MM.1S (cell line): Measurements from ENCODE around the gene ZMYM4.
"Not testable (repeated sequence)": the region's sequence is repeated elsewhere in the genome, so short reads cannot be mapped to it uniquely, and the experiment has no call there.

Experiments used
- DNase-seq: peaks from one replicate; pipeline ENCODE4 v3.0.0-alpha.2; 2015
- H2AFZ ChIP-seq: fragments of 300-600 bp; sonication (generic); 2 replicates; pipeline ENCODE4 v1.6.0; 2016; ENCODE audit warnings: antibody characterized with exemption, low read length
- H3F3A ChIP-seq: fragments of 300-600 bp; sonication (generic); 2 replicates; pipeline ENCODE4 v1.6.1; 2016; ENCODE audit warnings: mild to moderate bottlenecking, antibody characterized with exemption, low read length, moderate library complexity, mixed read lengths; ENCODE audit not compliant: insufficient read depth
- H3K27ac ChIP-seq: fragments of 300-600 bp; sonication (generic); 2 replicates; pipeline ENCODE4 v1.5.1; 2016; ENCODE audit warnings: mild to moderate bottlenecking, low read length
- H3K27me3 ChIP-seq: fragments of 300-600 bp; sonication (generic); replicated peaks from 2 replicates; pipeline ENCODE4 v1.6.0; 2016; ENCODE audit warnings: low read length; ENCODE audit not compliant: insufficient read depth
- H3K36me3 ChIP-seq: fragments of 300-600 bp; sonication (generic); replicated peaks from 2 replicates; pipeline ENCODE4 v1.6.1; 2016; ENCODE audit warnings: mild to moderate bottlenecking, low read length, mixed read lengths; ENCODE audit not compliant: insufficient read depth
- H3K4me1 ChIP-seq: fragments of 300-600 bp; sonication (generic); 2 replicates; pipeline ENCODE4 v1.6.1; 2016; ENCODE audit warnings: low read length, mixed read lengths
- H3K4me2 ChIP-seq: fragments of 300-600 bp; sonication (generic); 2 replicates; pipeline ENCODE4 v1.6.0; 2016; ENCODE audit warnings: low read depth, low read length
- H3K4me3 ChIP-seq: fragments of 300-600 bp; sonication (generic); 2 replicates; pipeline ENCODE4 v1.5.1; 2016; ENCODE audit warnings: low read length, mixed read lengths
- H3K79me2 ChIP-seq: fragments of 300-600 bp; sonication (generic); 2 replicates; pipeline ENCODE4 v1.6.1; 2016; ENCODE audit warnings: mixed run types, low read length, mixed read lengths
- H3K9ac ChIP-seq: fragments of 300-600 bp; sonication (generic); 2 replicates; pipeline ENCODE4 v1.6.1; 2016; ENCODE audit warnings: low read length, mixed read lengths
- H3K9me2 ChIP-seq: fragments of 300-600 bp; sonication (generic); replicated peaks from 2 replicates; pipeline ENCODE4 v1.6.1; 2016; ENCODE audit warnings: mild to moderate bottlenecking, low read length, mixed read lengths; ENCODE audit not compliant: insufficient read depth
- H3K9me3 ChIP-seq: fragments of 300-600 bp; sonication (generic); replicated peaks from 2 replicates; pipeline ENCODE4 v1.6.1; 2016; ENCODE audit warnings: mild to moderate bottlenecking, low read length, mixed read lengths; ENCODE audit not compliant: insufficient read depth
- H4K20me1 ChIP-seq: fragments of 300-600 bp; sonication (generic); 2 replicates; pipeline ENCODE4 v1.6.1; 2016; ENCODE audit warnings: mild to moderate bottlenecking, low read length, moderate library complexity, mixed read lengths; ENCODE audit not compliant: insufficient read depth
- EZH2 ChIP-seq: fragments of 300-600 bp; sonication (generic); optimal IDR thresholded peaks from 2 replicates; pipeline ENCODE3; 2017; ENCODE audit warnings: low read depth, mild to moderate bottlenecking, antibody characterized with exemption, low read length, mixed read lengths
- EZH2phosphoT487 ChIP-seq: fragments of 300-600 bp; sonication (generic); IDR thresholded peaks from 2 replicates; pipeline ENCODE4 v1.6.1; 2018; ENCODE audit warnings: antibody characterized with exemption, low read length
- TF ChIP-seq, protein P1 (sequence below): fragments of 300-600 bp; sonication (generic); IDR thresholded peaks from 2 replicates; pipeline ENCODE4 v1.5.1; 2016; ENCODE audit warnings: antibody characterized with exemption, low read length, mixed read lengths

Gene ZMYM4

DNA sequence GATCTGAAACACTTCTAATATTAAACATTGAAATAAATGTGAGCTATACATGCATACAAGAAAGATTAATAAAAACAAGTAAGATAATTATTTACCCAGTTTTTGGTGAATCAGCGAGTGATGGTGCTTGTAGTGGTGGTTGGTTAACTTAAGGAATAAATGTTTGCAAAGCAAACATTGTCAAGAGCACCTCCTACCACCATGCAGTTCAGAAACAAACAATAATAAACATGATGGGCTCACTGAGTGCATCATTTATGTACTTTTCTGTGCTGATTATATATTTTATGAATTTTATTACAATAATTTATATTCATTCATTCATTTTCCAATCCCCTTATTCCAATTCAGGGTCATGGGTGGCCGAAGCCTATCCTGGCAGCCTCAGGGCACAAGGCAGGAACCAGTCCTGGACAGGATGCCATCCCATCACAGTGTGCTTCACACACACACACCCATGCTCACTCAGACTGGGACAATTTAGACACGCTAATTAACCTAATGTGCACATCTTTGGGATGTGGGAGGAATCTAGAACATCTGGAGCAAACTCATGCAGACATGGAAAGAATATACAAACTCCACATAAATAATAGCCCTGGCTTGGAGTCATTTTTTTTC, 57.8 kb downstream of the ZMYM4 start:
- Histone ChIP-seq H3K4me2 (no peak overlapping the region), H3K27me3 (no peaks in the 10 kb centered on the region), H4K20me1 (no peaks in the 10 kb centered on the region; the same call in 1 of the 2 replicates), H3K4me3 (no peak overlapping the region), H3K36me3 (no peaks in the 10 kb centered on the region), H3K9ac (no peak overlapping the region), H3K79me2 (peaks cover 4% of the 10 kb centered on the region; the same call in 1 of the 2 replicates), H2AFZ (no peak overlapping the region), H3K9me3 (no peaks in the 10 kb centered on the region), H3K4me1 (no peaks in the 10 kb centered on the region), H3K27ac (no peak overlapping the region), H3K9me2 (no peaks in the 10 kb centered on the region), H3F3A (no peaks in the 10 kb centered on the region)
- TF ChIP-seq, protein P1, sequence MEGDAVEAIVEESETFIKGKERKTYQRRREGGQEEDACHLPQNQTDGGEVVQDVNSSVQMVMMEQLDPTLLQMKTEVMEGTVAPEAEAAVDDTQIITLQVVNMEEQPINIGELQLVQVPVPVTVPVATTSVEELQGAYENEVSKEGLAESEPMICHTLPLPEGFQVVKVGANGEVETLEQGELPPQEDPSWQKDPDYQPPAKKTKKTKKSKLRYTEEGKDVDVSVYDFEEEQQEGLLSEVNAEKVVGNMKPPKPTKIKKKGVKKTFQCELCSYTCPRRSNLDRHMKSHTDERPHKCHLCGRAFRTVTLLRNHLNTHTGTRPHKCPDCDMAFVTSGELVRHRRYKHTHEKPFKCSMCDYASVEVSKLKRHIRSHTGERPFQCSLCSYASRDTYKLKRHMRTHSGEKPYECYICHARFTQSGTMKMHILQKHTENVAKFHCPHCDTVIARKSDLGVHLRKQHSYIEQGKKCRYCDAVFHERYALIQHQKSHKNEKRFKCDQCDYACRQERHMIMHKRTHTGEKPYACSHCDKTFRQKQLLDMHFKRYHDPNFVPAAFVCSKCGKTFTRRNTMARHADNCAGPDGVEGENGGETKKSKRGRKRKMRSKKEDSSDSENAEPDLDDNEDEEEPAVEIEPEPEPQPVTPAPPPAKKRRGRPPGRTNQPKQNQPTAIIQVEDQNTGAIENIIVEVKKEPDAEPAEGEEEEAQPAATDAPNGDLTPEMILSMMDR, result no peak
- no peak for TF ChIP-seq EZH2
- no peak for TF ChIP-seq EZH2phosphoT487
- DNase-seq, result no peak

- H3K9me3 ChIP-seq, H3F3A ChIP-seq, H4K20me1 ChIP-seq, H3K4me1 ChIP-seq, H3K9me2 ChIP-seq, H3K27me3 ChIP-seq, H3K27ac ChIP-seq, DNase-seq, H3K9ac ChIP-seq, H3K36me3 ChIP-seq, H3K4me3 ChIP-seq, H2AFZ ChIP-seq, H3K79me2 ChIP-seq, H3K4me2 ChIP-seq: not testable (repeated sequence)
Measured at GRCh38 chr1:35331618-35332017, 63.1 kb downstream of the ZMYM4 start.

DNA sequence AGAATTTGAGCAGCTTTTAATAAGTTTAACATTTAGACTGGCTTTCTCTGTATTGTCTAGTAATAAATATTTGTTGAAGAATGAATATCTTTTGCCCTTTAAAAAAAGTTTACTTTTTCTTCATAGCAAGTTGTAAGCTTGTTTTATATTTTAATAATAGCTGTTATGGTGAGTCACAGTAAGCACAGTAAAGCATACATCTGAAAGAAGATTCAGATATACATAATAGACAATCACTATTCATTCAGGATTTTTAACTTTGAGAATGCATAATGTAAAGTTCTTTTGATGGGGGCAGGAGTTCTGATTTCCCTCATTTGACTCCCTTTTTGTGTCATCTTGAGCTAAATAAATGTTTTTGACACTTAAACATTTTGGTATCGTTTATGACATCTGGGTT, 66.0 kb downstream of the ZMYM4 start:
- Histone ChIP-seq H3K9me3 (no peaks in the 10 kb centered on the region), H3K4me2 (no peak overlapping the region), H4K20me1 (no peaks in the 10 kb centered on the region; the same call in 1 of the 2 replicates), H3K27ac (no peak overlapping the region), H3K9me2 (no peaks in the 10 kb centered on the region), H3F3A (no peaks in the 10 kb centered on the region), H3K79me2 (peaks cover 4% of the 10 kb centered on the region; the same call in 1 of the 2 replicates), H2AFZ (no peak overlapping the region), H3K27me3 (no peaks in the 10 kb centered on the region), H3K4me3 (no peak overlapping the region), H3K36me3 (no peaks in the 10 kb centered on the region), H3K4me1 (peaks cover 4% of the 10 kb centered on the region; the same call in 1 of the 2 replicates), H3K9ac (no peak overlapping the region)
- TF ChIP-seq, protein P1, result no peak
- TF ChIP-seq EZH2 (no peak), EZH2phosphoT487 (no peak)
- no peak for DNase-seq

DNA sequence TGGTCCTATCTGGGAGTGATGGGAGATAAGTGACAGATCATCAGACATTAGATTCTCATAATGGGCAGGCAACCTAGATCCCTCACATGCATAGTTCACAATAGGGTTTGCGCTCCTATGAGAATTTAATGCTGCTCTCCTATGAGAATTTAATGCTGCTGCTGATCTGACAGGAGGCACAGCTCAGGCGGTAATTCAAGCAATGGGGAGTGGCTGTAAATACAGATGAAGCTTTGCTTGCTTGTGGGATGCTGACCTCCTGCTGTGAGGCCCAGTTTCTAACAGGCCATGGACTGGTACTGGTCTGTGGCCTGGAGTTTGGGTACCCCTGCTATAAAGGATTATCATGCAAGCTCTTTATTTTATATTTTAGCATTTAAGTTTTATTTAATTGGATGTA, 72.0 kb downstream of the ZMYM4 start:
- Histone ChIP-seq H2AFZ (no peak overlapping the region), H3K4me3 (no peak overlapping the region), H3K27me3 (no peaks in the 10 kb centered on the region), H3K36me3 (no peaks in the 10 kb centered on the region), H3F3A (no peaks in the 10 kb centered on the region), H3K4me2 (no peak overlapping the region), H3K9me3 (no peaks in the 10 kb centered on the region), H3K9me2 (no peaks in the 10 kb centered on the region), H3K4me1 (peaks cover 7% of the 10 kb centered on the region), H3K79me2 (peaks cover 4% of the 10 kb centered on the region; the same call in 1 of the 2 replicates), H3K27ac (no peak overlapping the region), H3K9ac (no peak overlapping the region), H4K20me1 (no peaks in the 10 kb centered on the region; the same call in 1 of the 2 replicates)
- no peak for DNase-seq
- TF ChIP-seq EZH2phosphoT487, result no peak
- TF ChIP-seq, protein P1, result no peak
- TF ChIP-seq EZH2, result no peak
